ENCODE results near the gene MAN2B1. TPM values are rescaled to one million over a fixed set of nuclear protein-coding genes. Genes with fewer than 3 reads are reported as not detected.
"Not testable (repeated sequence)": the region's sequence is repeated elsewhere in the genome, so short reads cannot be mapped to it uniquely, and the experiment has no call there.

The MAN2B1 gene
- total RNA-seq, 1 donor = 143 TPM

DNA sequence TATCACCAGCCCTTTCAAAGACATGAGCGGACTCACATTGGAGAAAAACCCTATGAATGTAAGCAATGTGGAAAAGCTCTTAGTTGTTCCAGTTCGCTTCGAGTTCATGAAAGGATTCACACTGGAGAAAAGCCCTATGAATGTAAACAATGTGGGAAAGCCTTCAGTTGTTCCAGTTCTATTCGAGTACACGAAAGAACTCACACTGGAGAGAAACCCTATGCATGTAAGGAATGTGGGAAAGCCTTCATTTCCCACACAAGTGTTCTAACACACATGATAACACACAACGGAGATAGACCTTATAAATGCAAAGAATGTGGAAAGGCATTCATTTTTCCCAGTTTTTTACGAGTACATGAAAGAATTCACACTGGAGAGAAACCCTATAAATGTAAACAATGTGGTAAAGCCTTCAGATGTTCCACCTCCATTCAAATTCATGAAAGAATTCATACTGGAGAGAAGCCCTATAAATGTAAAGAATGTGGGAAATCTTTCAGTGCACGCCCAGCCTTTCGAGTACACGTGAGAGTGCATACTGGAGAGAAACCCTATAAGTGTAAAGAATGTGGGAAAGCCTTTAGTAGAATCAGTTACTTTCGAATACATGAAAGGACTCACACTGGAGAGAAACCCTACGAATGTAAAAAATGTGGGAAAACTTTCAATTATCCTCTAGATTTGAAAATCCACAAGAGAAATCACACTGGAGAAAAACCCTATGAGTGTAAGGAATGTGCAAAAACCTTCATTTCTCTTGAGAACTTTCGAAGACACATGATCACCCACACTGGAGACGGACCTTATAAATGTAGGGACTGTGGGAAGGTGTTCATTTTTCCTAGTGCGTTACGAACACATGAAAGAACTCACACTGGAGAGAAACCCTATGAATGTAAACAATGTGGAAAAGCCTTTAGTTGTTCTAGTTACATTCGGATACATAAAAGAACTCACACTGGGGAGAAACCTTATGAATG is 38.2 kb downstream of the MAN2B1 start:
- Histone ChIP-seq H3K27me3 (ENCODE audit: insufficient read depth, low read length) (no peaks in the 10 kb centered on the region), H3K4me1 (ENCODE audit: insufficient read depth, low read length) (no peaks in the 10 kb centered on the region), H3K4me3 (ENCODE audit: low read length) (no peak overlapping the region), H3K9me3 (ENCODE audit: low read depth, low read length) (peaks cover 19% of the 10 kb centered on the region)

- Histone ChIP-seq H3K9me3 (ENCODE audit: low read depth, low read length) (peaks cover 19% of the 10 kb centered on the region), H3K4me3 (ENCODE audit: low read length) (no peak overlapping the region), H3K27me3 (ENCODE audit: insufficient read depth, low read length) (no peaks in the 10 kb centered on the region), H3K4me1 (ENCODE audit: insufficient read depth, low read length) (no peaks in the 10 kb centered on the region)
Measured at GRCh38 chr19:12626958-12627357, 39.6 kb downstream of the MAN2B1 start.

- H3K27me3 ChIP-seq (ENCODE audit: insufficient read depth, low read length) = no peaks in the 10 kb centered on the region
- peaks cover 11% of the 10 kb centered on the region for H3K4me1 ChIP-seq (ENCODE audit: insufficient read depth, low read length)
- no peak overlapping the region for H3K4me3 ChIP-seq (ENCODE audit: low read length)
- peaks cover 11% of the 10 kb centered on the region for H3K9me3 ChIP-seq (ENCODE audit: low read depth, low read length)
Measured at GRCh38 chr19:12623361-12624031, 43.0 kb downstream of the MAN2B1 start.

- not testable (repeated sequence) for H3K9me3 ChIP-seq (ENCODE audit: low read depth, low read length); H3K27me3 ChIP-seq (ENCODE audit: insufficient read depth, low read length); H3K4me3 ChIP-seq (ENCODE audit: low read length)
- H3K4me1 ChIP-seq (ENCODE audit: insufficient read depth, low read length) = peaks cover 24% of the 10 kb centered on the region
Measured at GRCh38 chr19:12621253-12622024, 45.1 kb downstream of the MAN2B1 start.

DNA sequence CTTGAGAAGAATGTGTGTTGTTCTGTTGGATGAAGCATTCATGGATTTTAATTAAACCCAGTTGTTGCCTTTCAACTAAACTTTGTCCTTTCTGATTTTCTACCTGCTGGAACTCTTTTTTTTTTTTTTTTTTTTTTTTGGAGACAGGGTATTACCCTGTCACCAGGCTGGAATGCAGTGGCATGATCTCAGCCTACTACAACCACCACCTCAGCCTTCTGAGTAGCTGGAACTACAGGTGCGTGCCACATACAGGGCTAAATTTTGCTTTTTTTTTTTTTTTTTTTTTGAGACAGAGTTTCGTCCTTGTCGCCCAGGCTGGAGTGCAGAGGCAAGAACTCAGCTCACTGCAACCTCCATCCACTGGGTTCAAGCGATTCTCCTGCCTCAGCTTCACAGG is 48.9 kb downstream of the MAN2B1 start:
- peaks cover 56% of the 10 kb centered on the region for H3K4me1 ChIP-seq (ENCODE audit: insufficient read depth, low read length)
- no peaks in the 10 kb centered on the region for H3K27me3 ChIP-seq (ENCODE audit: insufficient read depth, low read length)
- no peaks in the 10 kb centered on the region for H3K9me3 ChIP-seq (ENCODE audit: low read depth, low read length)
- no peak overlapping the region for H3K4me3 ChIP-seq (ENCODE audit: low read length)

GRCh38 chr19:12611361-12611699 is 55.2 kb downstream of the MAN2B1 start:
- Histone ChIP-seq H3K4me3 (ENCODE audit: low read length) (peak overlapping the region; percentile 96), H3K9me3 (ENCODE audit: low read depth, low read length) (no peaks in the 10 kb centered on the region), H3K4me1 (ENCODE audit: insufficient read depth, low read length) (peaks cover 70% of the 10 kb centered on the region), H3K27me3 (ENCODE audit: insufficient read depth, low read length) (no peaks in the 10 kb centered on the region)

GRCh38 chr19:12610540-12611360 is 55.8 kb downstream of the MAN2B1 start, which contains the start of the genes ZNF490 and ZNF791:
TSS of gene ZNF490 (minus strand) at chr19:12610813. CDS start at chr19:12610680, 133 bp downstream.
TSS of gene ZNF791 (plus strand) at chr19:12610920. CDS start at chr19:12611080, 160 bp downstream.
- no peaks in the 10 kb centered on the region for H3K27me3 ChIP-seq (ENCODE audit: insufficient read depth, low read length)
- H3K4me1 ChIP-seq (ENCODE audit: insufficient read depth, low read length) = peaks cover 66% of the 10 kb centered on the region
- no peaks in the 10 kb centered on the region for H3K9me3 ChIP-seq (ENCODE audit: low read depth, low read length)
- peak within 1 kb of the TSS; percentile 96 for H3K4me3 ChIP-seq (ENCODE audit: low read length)

- Histone ChIP-seq H3K9me3 (ENCODE audit: low read depth, low read length) (no peaks in the 10 kb centered on the region), H3K4me3 (ENCODE audit: low read length) (no peak overlapping the region), H3K4me1 (ENCODE audit: insufficient read depth, low read length) (peaks cover 49% of the 10 kb centered on the region), H3K27me3 (ENCODE audit: insufficient read depth, low read length) (no peaks in the 10 kb centered on the region)
Measured at GRCh38 chr19:12607631-12608030, 58.9 kb downstream of the MAN2B1 start.

GRCh38 chr19:12606796-12607195 is 59.7 kb downstream of the MAN2B1 start:
- no peak overlapping the region for H3K4me3 ChIP-seq (ENCODE audit: low read length)
- H3K4me1 ChIP-seq (ENCODE audit: insufficient read depth, low read length) = peaks cover 41% of the 10 kb centered on the region
- no peaks in the 10 kb centered on the region for H3K27me3 ChIP-seq (ENCODE audit: insufficient read depth, low read length)
- H3K9me3 ChIP-seq (ENCODE audit: low read depth, low read length) = no peaks in the 10 kb centered on the region

GRCh38 chr19:12603714-12604113 is 62.8 kb downstream of the MAN2B1 start:
- no peaks in the 10 kb centered on the region for H3K9me3 ChIP-seq (ENCODE audit: low read depth, low read length)
- H3K4me1 ChIP-seq (ENCODE audit: insufficient read depth, low read length) = peaks cover 21% of the 10 kb centered on the region
- H3K27me3 ChIP-seq (ENCODE audit: insufficient read depth, low read length) = no peaks in the 10 kb centered on the region
- no peak overlapping the region for H3K4me3 ChIP-seq (ENCODE audit: low read length)

DNA sequence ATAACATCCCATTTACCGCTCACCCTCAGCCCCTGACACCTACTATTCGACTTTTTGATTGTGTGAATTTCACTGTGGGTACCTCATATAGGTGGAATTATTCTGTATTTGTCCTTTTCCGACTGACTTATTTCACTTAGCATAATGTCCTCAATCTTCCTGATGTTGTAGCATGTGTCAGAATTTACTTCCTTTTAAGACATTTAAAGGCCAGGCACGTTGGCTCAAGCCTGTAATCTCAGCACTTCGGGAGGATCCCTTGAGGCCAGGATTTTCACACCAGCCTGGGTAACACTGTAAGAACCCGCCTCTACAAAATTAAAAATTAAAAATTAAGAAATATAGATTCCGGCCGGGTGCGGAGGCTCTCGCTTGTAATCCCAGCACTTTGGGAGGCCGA is 68.9 kb downstream of the MAN2B1 start:
- Histone ChIP-seq H3K27me3 (ENCODE audit: insufficient read depth, low read length) (no peaks in the 10 kb centered on the region), H3K4me1 (ENCODE audit: insufficient read depth, low read length) (no peaks in the 10 kb centered on the region), H3K9me3 (ENCODE audit: low read depth, low read length) (no peaks in the 10 kb centered on the region), H3K4me3 (ENCODE audit: low read length) (no peak overlapping the region)

- Histone ChIP-seq H3K4me1 (ENCODE audit: insufficient read depth, low read length) (no peaks in the 10 kb centered on the region), H3K27me3 (ENCODE audit: insufficient read depth, low read length) (no peaks in the 10 kb centered on the region), H3K4me3 (ENCODE audit: low read length) (no peak overlapping the region), H3K9me3 (ENCODE audit: low read depth, low read length) (no peaks in the 10 kb centered on the region)
Measured at GRCh38 chr19:12596927-12597548, 69.5 kb downstream of the MAN2B1 start.
